H1 (cell line): Measurements from ENCODE around the gene NRK.

Source experiments
- CREB1 ChIP-seq: IDR thresholded peaks from 2 replicates; pipeline ENCODE4 v1.6.1; 2012; ENCODE audit warnings: inconsistent platforms
- JUN ChIP-seq: IDR thresholded peaks from 2 replicates; pipeline ENCODE4 v1.6.1; 2011; ENCODE audit warnings: low read depth, mild to moderate bottlenecking, improper control_type of control experiment, low read length
- MAX ChIP-seq: IDR thresholded peaks from 2 replicates; pipeline ENCODE4 v1.6.1; 2012; ENCODE audit warnings: inconsistent platforms
- POLR2AphosphoS5 ChIP-seq: IDR thresholded peaks from 2 replicates; pipeline ENCODE4 v1.6.1; 2011; ENCODE audit warnings: low read depth, low read length
- RBBP5 ChIP-seq: IDR thresholded peaks from 2 replicates; pipeline ENCODE4 v1.7.1; 2012; ENCODE audit warnings: low read depth, mild to moderate bottlenecking, inconsistent platforms, low read length, moderate library complexity, borderline replicate concordance
- SUZ12 ChIP-seq: fragments of 200-600 bp; sonication (generic); IDR thresholded peaks from 2 replicates; pipeline ENCODE4 v1.6.1; 2012; ENCODE audit warnings: mild to moderate bottlenecking, inconsistent platforms, low read length, moderate library complexity, mixed read lengths
- TF ChIP-seq, protein P1 (sequence below), 3 experiments: IDR thresholded peaks; 1 replicate in 2 of 3; 2 replicates in 1 of 3; pipeline versions ENCODE4 v1.5.1 to v1.6.1; 2011; ENCODE audit warnings: low read length in 3 of 3, mild to moderate bottlenecking in 3 of 3, inconsistent platforms in 2 of 3, low read depth in 1 of 3, moderate library complexity in 1 of 3; ENCODE audit not compliant: insufficient read depth in 1 of 3; ENCODE audit errors: control extremely low read depth in 1 of 3
- TF ChIP-seq, protein P2 (sequence below): IDR thresholded peaks from 2 replicates; pipeline ENCODE4 v1.6.1; 2012; ENCODE audit warnings: inconsistent platforms

DNA sequence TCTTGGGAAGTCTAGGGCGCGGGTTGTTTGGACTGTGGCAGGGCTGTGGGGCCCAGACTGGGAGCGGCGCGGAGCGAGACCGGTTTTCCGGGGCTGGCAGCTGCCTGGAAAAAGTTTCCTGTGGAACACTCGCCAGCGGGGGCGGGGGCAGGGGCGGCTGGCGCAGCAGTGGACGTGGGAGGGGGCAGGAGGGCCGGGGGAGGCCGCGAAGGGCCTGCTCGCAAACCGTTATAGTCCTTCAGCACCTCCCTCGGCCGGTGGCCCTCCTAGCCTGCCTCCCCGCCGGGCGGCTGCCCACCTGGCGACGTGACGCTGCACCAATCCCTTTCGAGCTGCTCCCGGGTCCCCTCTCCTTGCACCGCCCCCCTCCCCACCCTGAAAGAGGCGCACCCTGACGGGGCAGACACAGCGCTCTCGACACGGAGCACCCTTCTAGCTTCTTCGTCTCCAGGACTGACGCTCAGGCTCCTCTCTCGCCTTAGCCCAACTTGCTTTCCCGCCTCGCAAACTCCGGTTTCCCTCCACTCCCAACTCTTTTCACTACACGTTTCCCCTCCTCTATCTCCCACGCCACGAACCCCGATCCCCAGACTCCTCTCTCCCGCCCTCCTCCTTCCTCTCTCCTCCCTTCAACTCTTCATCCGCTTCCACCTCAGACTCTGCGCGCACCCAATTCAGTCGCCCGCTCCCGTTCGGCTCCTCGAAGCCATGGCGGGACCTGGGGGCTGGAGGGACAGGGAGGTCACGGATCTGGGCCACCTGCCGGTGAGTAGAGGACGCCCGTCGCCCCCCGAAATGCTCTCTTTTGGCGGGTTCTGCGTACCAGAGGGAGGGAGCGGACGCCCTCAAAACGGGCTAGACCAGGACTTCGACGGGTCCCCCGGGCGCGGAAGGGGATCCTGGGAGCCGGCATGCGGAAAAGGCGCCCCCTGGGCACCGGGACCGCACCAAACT is at the start of gene NRK:
- TF ChIP-seq POLR2AphosphoS5 (no peak), RBBP5 (no peak; the same call in 1 of the 2 replicates), MAX (peak; percentile 59; the same call in 1 of the 2 replicates), SUZ12 (peak; percentile 35; the same call in 1 of the 2 replicates), JUN (no peak), CREB1 (no peak)
- TF ChIP-seq, protein P1, sequence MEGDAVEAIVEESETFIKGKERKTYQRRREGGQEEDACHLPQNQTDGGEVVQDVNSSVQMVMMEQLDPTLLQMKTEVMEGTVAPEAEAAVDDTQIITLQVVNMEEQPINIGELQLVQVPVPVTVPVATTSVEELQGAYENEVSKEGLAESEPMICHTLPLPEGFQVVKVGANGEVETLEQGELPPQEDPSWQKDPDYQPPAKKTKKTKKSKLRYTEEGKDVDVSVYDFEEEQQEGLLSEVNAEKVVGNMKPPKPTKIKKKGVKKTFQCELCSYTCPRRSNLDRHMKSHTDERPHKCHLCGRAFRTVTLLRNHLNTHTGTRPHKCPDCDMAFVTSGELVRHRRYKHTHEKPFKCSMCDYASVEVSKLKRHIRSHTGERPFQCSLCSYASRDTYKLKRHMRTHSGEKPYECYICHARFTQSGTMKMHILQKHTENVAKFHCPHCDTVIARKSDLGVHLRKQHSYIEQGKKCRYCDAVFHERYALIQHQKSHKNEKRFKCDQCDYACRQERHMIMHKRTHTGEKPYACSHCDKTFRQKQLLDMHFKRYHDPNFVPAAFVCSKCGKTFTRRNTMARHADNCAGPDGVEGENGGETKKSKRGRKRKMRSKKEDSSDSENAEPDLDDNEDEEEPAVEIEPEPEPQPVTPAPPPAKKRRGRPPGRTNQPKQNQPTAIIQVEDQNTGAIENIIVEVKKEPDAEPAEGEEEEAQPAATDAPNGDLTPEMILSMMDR (IDR thresholded peaks at IDR 0.05; ENCODE audit: control extremely low read depth in 1 of 3, insufficient read depth in 1 of 3, low read depth in 1 of 3, low read length in 3 of 3) = peak in 1 of 3 experiments; percentile 13; a peak in 1 of 4 replicates
- TF ChIP-seq, protein P2, sequence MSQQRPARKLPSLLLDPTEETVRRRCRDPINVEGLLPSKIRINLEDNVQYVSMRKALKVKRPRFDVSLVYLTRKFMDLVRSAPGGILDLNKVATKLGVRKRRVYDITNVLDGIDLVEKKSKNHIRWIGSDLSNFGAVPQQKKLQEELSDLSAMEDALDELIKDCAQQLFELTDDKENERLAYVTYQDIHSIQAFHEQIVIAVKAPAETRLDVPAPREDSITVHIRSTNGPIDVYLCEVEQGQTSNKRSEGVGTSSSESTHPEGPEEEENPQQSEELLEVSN = peak; percentile 89
